HepG2 (cell line): ENCODE data around the gene SERINC4. TPM values are rescaled to one million over a fixed set of nuclear protein-coding genes. Genes with fewer than 3 reads are reported as not detected.
A peak's percentile ranks its signal among the peaks of the same experiment; 100 is the strongest.

Experiments
- CHCHD3 ChIP-seq: sonication (generic); formaldehyde crosslinking; IDR thresholded peaks from 2 replicates; pipeline ENCODE4 v1.8.0; 2022; ENCODE audit warnings: mild to moderate bottlenecking, missing genetic modification reagents, moderate library complexity
- JARID2 ChIP-seq: sonication (generic); formaldehyde crosslinking; IDR thresholded peaks from 2 replicates; pipeline ENCODE4 v1.8.1; 2023; ENCODE audit warnings: missing genetic modification reagents, inconsistent platforms; ENCODE audit not compliant: insufficient replicate concordance
- NR2C2 ChIP-seq: sonication (generic); formaldehyde crosslinking; IDR thresholded peaks from 2 replicates; pipeline ENCODE4 v1.4.0; 2020; ENCODE audit warnings: missing genetic modification reagents, mild to moderate bottlenecking, moderate library complexity, borderline replicate concordance
- NRL ChIP-seq: sonication (generic); formaldehyde crosslinking; IDR thresholded peaks from 2 replicates; pipeline ENCODE4 v1.5.0; 2020; ENCODE audit warnings: missing genetic modification reagents, mild to moderate bottlenecking, moderate library complexity, borderline replicate concordance
- PAF1 ChIP-seq: IDR thresholded peaks from 2 replicates; pipeline ENCODE4 v1.6.1; 2016; ENCODE audit warnings: missing genetic modification reagents, missing compliant biosample characterization
- PAX8 ChIP-seq: sonication (generic); formaldehyde crosslinking; IDR thresholded peaks from 2 replicates; pipeline ENCODE4 v1.8.0; 2022; ENCODE audit warnings: mild to moderate bottlenecking, missing genetic modification reagents, borderline replicate concordance
- RBAK ChIP-seq: sonication (generic); formaldehyde crosslinking; IDR thresholded peaks from 2 replicates; pipeline ENCODE4 v1.5.1; 2020; ENCODE audit warnings: mild to moderate bottlenecking, missing genetic modification reagents
- SMAD1 ChIP-seq: sonication (generic); formaldehyde crosslinking; IDR thresholded peaks from 2 replicates; pipeline ENCODE4 v1.4.0; 2020; ENCODE audit warnings: missing genetic modification reagents, low read depth, mild to moderate bottlenecking, borderline replicate concordance
- SNRNP70 ChIP-seq: fragments of 200-400 bp; formaldehyde crosslinking; IDR thresholded peaks from 2 replicates; pipeline ENCODE4 v1.6.1; 2017; ENCODE audit warnings: mild to moderate bottlenecking, low read depth, low read length, moderate library complexity
- SSRP1 ChIP-seq: IDR thresholded peaks from 2 replicates; pipeline ENCODE4 v1.6.1; 2016; ENCODE audit warnings: control low read depth
- YEATS2 ChIP-seq: sonication (generic); formaldehyde crosslinking; IDR thresholded peaks from 2 replicates; pipeline ENCODE4 v1.4.0; 2020; ENCODE audit warnings: missing genetic modification reagents, borderline replicate concordance
- ZBTB20 ChIP-seq: sonication (generic); formaldehyde crosslinking; IDR thresholded peaks from 2 replicates; pipeline ENCODE4 v1.8.1; 2023; ENCODE audit warnings: missing genetic modification reagents, low read depth, mild to moderate bottlenecking, borderline replicate concordance
- ZFP62 ChIP-seq: sonication (generic); formaldehyde crosslinking; IDR thresholded peaks from 2 replicates; pipeline ENCODE4 v1.4.0; 2020; ENCODE audit warnings: missing genetic modification reagents
- ZMYM4 ChIP-seq: sonication (generic); formaldehyde crosslinking; IDR thresholded peaks from 2 replicates; pipeline ENCODE4 v1.8.1; 2023; ENCODE audit warnings: mild to moderate bottlenecking, missing genetic modification reagents
- ZNF121 ChIP-seq: sonication (generic); formaldehyde crosslinking; IDR thresholded peaks from 2 replicates; pipeline ENCODE4 v1.5.0; 2020; ENCODE audit warnings: mild to moderate bottlenecking, missing genetic modification reagents
- ZNF143 ChIP-seq: sonication (generic); formaldehyde crosslinking; IDR thresholded peaks from 2 replicates; pipeline ENCODE4 v1.4.0; 2020; ENCODE audit warnings: missing genetic modification reagents
- ZNF251 ChIP-seq: sonication (generic); formaldehyde crosslinking; IDR thresholded peaks from 2 replicates; pipeline ENCODE4 v1.9.0; 2021; ENCODE audit warnings: mild to moderate bottlenecking, missing genetic modification reagents
- ZNF274 ChIP-seq: sonication (generic); formaldehyde crosslinking; IDR thresholded peaks from 2 replicates; pipeline ENCODE4 v1.5.1; 2020; ENCODE audit warnings: mild to moderate bottlenecking, missing genetic modification reagents
- ZNF564 ChIP-seq: sonication (generic); formaldehyde crosslinking; IDR thresholded peaks from 2 replicates; pipeline ENCODE4 v1.8.1; 2023; ENCODE audit warnings: mild to moderate bottlenecking, missing genetic modification reagents
- ZNF703 ChIP-seq: sonication (generic); formaldehyde crosslinking; IDR thresholded peaks from 2 replicates; pipeline ENCODE4 v1.5.1; 2020; ENCODE audit warnings: missing genetic modification reagents, mild to moderate bottlenecking, moderate library complexity, borderline replicate concordance
- ZNF766 ChIP-seq: sonication (generic); formaldehyde crosslinking; IDR thresholded peaks from 2 replicates; pipeline ENCODE4 v1.5.0; 2020; ENCODE audit warnings: missing genetic modification reagents, borderline replicate concordance
- ZNF768 ChIP-seq: sonication (generic); formaldehyde crosslinking; IDR thresholded peaks from 2 replicates; pipeline ENCODE4 v1.4.0; 2020; ENCODE audit warnings: missing genetic modification reagents
- ZNF773 ChIP-seq: sonication (generic); formaldehyde crosslinking; IDR thresholded peaks from 2 replicates; pipeline ENCODE4 v1.4.0; 2020; ENCODE audit warnings: missing genetic modification reagents, borderline replicate concordance
- polyA plus RNA-seq, 8 experiments: library from polyadenylated mRNA; depleted of rRNA in 3 of 8; stranded (reverse) in 7 of 8; unstranded in 1 of 8; fragments of >200 nt; fragmentation: Illumina TruSeq in 4 of 8; extraction: Trizol in 4 of 8; gene quantifications; 2 replicates each; pipeline versions ENCODE4 v1.2.1 to v1.2.3, GENCODE V29; 2011 to 2016; ENCODE audit warnings: low read depth in 4 of 8, missing spikeins in 1 of 8, mixed read lengths in 1 of 8; ENCODE audit not compliant: insufficient read depth in 1 of 8
- total RNA-seq, 5 experiments: library from RNA; depleted of rRNA; stranded (reverse); fragments of >200 nt; fragmentation: Illumina TruSeq; extraction: Trizol; gene quantifications; 2 replicates each; pipeline ENCODE4 v1.2.3, GENCODE V29; 2016; ENCODE audit warnings: low read depth in 1 of 5
- TF ChIP-seq, protein P1 (sequence below): sonication (generic); formaldehyde crosslinking; IDR thresholded peaks from 2 replicates; pipeline ENCODE4 v1.5.0; 2020; ENCODE audit warnings: mild to moderate bottlenecking, missing genetic modification reagents, borderline replicate concordance
- TF ChIP-seq, protein P2 (sequence below): sonication (generic); formaldehyde crosslinking; IDR thresholded peaks from 2 replicates; pipeline ENCODE4 v1.8.0; 2022; ENCODE audit warnings: mild to moderate bottlenecking, missing genetic modification reagents
- TF ChIP-seq, protein P3 (sequence below): IDR thresholded peaks from 2 replicates; pipeline ENCODE4 v1.6.1; 2016; ENCODE audit warnings: missing genetic modification reagents, missing compliant biosample characterization

The SERINC4 gene
- total and polyA plus RNA-seq, 2 of the 13 experiments (the other 11 are each of a cell fraction or from before 2014, with no cell fraction given): not detected

DNA sequence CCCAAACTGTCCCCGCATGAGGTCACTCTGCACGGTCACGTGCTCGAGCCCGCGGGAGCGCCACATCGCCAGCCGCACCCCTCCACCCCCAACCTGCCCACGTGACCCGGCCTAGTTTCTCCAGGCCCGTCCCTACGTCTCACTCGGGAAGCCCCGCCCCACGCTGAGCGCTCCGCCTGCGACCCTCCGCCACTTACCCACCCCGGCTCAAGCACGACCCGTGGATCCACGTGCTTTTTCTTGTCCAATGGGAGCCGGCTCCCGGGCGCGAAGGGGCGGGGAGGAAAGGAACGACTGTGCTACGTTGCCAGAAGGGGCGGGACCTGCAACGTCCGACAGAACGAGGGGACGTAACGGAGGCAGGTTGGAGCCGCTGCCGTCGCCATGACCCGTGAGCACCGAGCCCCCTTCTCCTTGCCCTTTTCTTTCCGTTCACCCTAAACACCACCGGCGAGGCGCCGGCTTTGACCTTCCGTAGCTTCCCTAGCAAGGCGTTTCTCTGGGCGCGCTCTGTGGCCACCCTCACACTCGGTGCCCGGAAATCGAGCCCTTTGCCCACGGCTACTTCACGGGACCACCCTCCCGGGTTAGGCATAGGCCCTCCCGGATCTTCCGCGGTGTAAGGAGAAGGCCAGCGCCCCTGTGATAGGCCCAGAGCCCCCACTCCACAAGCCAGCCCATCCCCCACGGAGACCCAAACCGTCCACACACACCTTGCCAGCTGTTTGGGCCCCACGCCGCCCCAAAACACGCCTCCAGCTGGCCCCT is 7.8 kb downstream of the SERINC4 start, which contains the start of gene SERF2 (continued):
- peak; percentile 76; the same call in 1 of the 2 replicates for TF ChIP-seq SMAD1 (CRISPR knock-in tag)
- TF ChIP-seq, protein P1, sequence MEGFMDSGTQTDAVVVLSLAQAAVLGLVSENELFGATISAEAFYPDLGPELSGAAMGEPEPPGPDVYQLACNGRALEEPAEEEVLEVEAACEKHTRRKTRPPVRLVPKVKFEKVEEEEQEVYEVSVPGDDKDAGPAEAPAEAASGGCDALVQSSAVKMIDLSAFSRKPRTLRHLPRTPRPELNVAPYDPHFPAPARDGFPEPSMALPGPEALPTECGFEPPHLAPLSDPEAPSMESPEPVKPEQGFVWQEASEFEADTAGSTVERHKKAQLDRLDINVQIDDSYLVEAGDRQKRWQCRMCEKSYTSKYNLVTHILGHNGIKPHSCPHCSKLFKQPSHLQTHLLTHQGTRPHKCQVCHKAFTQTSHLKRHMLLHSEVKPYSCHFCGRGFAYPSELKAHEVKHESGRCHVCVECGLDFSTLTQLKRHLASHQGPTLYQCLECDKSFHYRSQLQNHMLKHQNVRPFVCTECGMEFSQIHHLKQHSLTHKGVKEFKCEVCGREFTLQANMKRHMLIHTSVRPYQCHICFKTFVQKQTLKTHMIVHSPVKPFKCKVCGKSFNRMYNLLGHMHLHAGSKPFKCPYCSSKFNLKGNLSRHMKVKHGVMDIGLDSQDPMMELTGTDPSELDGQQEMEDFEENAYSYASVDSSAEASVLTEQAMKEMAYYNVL (CRISPR knock-in tag): no peak
- TF ChIP-seq ZNF768 (CRISPR knock-in tag): no peak
- no peak for TF ChIP-seq ZNF564 (CRISPR knock-in tag)
- TF ChIP-seq ZFP62 (CRISPR knock-in tag): no peak
- peak; percentile 51; the same call in 1 of the 2 replicates for TF ChIP-seq NRL (CRISPR knock-in tag)
- TF ChIP-seq, protein P2, sequence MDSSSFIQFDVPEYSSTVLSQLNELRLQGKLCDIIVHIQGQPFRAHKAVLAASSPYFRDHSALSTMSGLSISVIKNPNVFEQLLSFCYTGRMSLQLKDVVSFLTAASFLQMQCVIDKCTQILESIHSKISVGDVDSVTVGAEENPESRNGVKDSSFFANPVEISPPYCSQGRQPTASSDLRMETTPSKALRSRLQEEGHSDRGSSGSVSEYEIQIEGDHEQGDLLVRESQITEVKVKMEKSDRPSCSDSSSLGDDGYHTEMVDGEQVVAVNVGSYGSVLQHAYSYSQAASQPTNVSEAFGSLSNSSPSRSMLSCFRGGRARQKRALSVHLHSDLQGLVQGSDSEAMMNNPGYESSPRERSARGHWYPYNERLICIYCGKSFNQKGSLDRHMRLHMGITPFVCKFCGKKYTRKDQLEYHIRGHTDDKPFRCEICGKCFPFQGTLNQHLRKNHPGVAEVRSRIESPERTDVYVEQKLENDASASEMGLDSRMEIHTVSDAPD (CRISPR knock-in tag): no peak
- TF ChIP-seq, protein P3, sequence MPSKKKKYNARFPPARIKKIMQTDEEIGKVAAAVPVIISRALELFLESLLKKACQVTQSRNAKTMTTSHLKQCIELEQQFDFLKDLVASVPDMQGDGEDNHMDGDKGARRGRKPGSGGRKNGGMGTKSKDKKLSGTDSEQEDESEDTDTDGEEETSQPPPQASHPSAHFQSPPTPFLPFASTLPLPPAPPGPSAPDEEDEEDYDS: peak; percentile 89
- TF ChIP-seq ZNF274: peak; percentile 70; the same call in 1 of the 2 replicates
- TF ChIP-seq JARID2 (CRISPR knock-in tag): no peak
- TF ChIP-seq ZNF121: no peak
- TF ChIP-seq RBAK (CRISPR knock-in tag): no peak
- TF ChIP-seq YEATS2 (CRISPR knock-in tag): peak; percentile 55; the same call in 1 of the 2 replicates
- no peak for TF ChIP-seq PAX8
- no peak for TF ChIP-seq PAF1 (CRISPR knock-in tag)
- no peak for TF ChIP-seq SNRNP70
- TF ChIP-seq ZNF251 (CRISPR knock-in tag): no peak
- TF ChIP-seq CHCHD3 (CRISPR knock-in tag): no peak
- 0 out of 2 replicates have a peak, but pooled peaks have one; percentile 25 for TF ChIP-seq ZBTB20
- TF ChIP-seq NR2C2: peak; percentile 39; the same call in 1 of the 2 replicates
- no peak for TF ChIP-seq ZNF703 (CRISPR knock-in tag)
- 0 out of 2 replicates have a peak, but pooled peaks have one; percentile 17 for TF ChIP-seq ZNF143 (CRISPR knock-in tag)
- TF ChIP-seq ZNF766 (CRISPR knock-in tag): no peak
- peak; percentile 71 for TF ChIP-seq ZMYM4 (CRISPR knock-in tag)
- no peak; the same call in 1 of the 2 replicates for TF ChIP-seq SSRP1 (CRISPR knock-in tag)
- TF ChIP-seq ZNF773 (CRISPR knock-in tag): no peak
